Activated CD4-positive, CD25-positive, alpha-beta regulatory T cell treated with anti-CD3 and anti-CD28 coated beads, Interleukin-2, amount 50 U/mL, for 72 hours (primary cell): Measurements from ENCODE around the gene LMO2.

Experiments used
- DNase-seq: peaks from one replicate; pipeline ENCODE4 v3.0.0; 2021

LMO2 gene

DNA sequence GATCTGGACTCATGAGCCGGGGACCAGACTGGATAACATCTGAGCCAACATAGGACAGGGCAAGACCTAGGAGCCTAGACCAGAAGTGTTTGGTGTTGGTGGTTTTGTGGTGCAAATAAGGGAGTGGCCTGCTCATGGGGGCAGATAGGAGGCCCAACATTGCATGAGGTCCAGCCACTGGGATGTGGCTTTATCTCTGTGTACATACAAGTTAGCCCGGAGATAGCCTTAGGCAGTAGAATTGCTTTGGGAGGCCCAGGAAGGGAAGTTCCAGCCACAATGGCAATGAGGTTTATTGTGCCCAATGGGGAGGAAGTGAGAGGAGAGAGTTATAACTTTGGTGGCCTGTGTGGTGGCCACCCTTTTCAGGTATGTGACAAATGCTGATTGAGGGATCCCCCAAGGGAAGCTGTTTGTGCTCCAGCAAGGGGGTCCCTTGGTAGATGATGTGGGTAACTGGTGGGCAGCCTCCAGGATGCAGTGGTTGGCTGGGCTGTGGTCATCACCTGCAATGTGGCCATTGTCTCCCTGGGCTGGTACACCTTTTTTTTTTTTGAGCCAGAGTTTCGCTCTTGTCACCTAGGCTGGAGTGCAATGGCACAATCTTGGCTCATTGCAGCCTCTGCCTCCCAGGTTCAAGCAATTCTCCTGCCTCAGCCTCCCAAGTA is 6.4 kb downstream of the LMO2 start:
- DNase-seq = no peak

DNA sequence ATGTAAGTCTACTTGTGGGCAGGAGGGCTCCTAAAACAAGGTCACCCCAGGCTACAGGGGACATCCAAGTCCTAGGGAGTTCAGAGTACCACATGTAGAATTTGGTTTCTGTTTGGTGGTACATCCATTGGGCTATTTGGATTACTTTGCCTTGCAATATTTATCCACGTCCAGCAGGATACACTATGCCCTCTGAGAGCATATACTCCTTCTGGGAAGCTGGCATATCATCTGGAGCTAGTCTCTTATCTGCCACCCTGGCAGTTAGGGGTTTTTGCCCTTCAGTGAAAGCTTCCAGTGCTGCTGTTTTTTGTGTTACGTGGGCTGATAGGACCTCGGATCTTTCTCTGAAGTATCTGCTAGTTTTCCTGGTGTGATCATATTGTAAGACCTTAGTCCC is 7.3 kb downstream of the LMO2 start:
- DNase-seq = no peak

DNA sequence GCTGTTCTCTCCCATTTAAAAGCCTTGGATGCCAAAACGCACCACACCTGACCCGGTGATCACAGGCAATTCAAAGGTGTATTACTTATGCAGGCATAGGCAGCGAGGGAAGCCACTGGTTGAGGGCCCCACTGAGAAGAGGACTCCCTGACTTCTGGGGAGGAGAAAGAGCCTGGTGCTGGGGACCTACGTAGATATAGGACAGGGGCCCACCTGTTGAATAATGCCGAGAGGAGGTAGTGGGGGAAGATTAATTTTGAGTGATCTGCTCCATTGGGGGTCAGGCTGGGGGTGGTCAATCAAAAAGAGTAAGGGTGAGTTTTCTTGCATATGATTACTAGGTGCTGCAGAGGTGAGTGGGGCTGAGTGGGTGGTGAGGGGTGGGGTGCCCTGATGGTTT is 7.8 kb downstream of the LMO2 start:
- no peak for DNase-seq

DNA sequence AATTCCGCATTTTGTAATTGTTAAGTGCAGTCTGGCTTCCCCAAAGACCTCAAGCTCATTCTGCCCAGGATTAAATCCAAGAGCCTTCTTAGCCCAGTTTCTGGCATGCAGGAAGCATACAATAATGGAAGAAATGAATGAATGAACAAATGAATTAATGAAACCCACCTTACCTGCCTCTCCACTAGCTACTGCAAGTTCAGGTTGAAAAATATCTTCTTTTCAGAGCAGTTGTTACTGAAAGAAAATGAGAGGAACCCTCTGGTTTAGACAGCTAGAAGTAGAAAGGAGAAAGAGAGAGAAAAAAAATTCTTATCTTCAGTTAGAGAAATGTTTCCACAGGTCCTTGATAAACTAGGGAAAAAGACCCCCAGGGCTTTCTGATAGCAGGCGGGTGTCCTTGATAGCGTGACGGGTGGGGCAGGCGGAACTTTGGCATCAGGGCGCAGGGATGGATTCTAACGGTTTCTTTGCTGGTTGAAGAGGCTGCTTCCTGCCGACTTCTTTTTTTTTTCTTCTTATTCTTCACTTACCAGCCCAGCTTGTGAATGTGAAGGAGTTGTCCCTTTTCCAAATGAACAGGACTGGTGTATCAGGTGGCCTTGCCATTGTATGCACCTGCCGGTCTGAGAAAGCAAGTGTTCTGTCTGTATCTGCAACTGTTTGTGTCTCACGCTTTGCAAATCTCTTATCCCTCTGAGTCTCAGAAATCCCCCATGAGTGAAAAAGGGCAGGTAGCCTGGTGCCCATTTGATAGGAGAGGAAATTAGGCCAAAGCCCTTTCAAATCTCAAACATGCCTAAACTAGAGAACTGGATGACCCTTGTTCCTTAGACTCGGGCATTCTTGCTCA is 10.0 kb downstream of the LMO2 start:
- DNase-seq = no peak

DNA sequence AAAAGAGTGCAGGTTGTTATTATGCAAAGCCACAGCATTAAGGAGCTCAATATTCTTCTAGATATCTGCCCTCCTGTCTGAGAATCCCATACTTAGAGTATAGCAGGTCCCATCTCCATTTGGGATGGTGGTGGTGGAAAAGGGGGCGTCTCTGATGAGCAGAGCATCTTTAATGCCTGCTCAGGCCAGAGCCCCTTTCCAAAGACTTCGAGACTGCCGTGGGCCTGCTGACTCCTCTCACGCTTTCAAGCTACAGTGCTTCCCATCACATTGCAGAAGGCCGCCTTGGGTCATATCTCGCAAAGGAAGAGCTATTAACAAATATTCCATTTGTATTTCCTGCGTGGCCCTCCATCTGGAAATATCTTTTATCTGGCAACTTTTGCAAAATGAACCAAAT is 10.9 kb downstream of the LMO2 start:
- no peak for DNase-seq

DNA sequence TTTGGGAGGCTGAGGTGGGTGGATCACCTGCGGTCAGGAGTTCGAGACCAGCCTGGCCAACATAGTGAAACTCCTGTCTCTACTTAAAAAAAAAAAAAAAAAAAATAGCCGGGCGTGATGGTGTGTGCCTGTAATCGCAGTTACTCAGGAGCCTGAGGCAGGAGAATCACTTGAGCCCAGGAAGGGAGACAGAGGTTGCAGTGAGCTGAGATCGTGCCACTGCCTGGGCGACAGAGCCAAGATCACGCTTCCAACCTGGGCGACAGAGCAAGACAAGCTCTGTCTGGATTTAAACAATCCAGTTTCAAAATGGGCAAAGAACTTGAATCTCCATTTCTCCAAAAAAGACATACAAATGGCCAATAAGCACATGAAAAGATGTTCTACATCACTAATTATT is 12.5 kb downstream of the LMO2 start:
- no peak for DNase-seq

DNA sequence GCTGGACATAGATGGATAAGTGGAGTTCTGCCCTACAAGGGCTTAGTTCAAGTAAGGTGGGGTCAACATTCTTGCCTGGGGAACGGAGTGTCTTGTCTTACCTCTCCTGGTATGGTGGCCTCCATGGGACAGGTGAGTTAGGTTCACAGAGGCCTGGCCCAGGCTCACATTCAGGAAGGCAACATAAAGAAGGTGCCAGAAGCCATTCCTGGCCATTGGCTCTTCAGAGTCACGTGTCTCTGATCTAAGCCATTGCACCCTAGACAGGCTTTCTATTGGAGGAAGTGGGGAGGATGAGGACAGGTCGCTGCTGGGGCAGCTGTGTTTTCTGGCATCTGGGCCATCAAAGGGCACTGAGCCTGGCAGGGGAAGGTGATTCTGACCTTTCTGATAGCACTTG is 14.8 kb downstream of the LMO2 start:
- DNase-seq = no peak

DNA sequence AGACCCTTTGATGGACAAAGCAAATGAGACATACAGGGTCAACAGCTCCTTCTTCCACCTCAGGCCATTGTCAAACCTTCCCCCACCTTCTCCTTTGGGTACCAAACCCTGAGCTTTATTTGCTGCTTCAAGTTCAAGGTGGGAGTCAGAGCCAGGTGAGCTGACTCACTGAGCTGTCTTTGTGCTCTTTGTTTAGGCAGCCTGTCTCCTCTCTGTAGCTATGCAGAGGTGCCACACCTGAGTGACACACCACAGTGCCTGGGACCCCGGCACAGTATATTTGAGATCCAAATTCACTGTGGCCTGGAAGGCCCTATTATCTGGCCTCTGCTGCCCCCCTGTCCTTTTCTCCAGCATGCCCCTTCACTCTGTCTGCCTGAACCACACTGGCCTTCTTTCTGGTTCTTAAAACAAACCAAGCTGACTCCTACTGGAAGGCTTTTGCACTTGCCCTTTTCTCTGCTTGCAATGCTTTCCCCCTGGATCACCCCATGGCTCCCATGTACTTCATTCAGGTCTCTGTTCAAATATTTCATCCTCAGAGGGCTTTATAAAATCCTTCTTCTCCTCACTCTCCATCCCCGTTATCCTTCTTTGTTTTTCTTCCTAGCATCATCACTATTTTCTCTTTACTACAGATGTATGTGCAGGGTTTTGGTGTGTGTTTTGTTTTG is 16.1 kb downstream of the LMO2 start:
- no peak for DNase-seq

DNA sequence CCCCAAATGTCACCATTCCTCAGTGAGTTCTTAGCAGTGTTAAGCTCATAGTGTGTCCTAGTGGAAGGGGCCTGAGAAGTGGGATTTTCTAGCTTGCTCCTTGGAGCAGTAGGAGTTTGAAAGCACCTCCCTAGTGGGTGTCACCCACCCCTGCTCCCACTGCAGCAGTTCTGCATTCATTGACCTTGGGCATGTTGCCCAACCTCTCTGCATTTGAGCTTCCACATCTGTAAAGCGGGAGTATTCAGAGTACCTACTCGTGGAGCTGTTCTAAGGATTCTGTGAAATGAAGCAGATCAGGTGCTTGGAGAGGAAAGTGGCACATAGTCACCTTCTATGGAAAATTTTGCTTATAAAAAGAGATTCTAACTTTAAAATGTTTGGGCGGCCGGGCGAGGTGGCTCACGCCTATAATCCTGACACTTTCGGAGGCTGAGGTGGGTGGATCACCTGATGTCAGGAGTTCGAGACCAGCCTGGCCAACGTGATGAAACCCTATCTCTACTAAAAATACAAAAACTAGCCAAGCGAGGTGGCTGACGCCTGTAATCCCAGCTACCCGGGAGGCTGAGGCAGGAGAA is 16.9 kb downstream of the LMO2 start:
- no peak for DNase-seq

DNA sequence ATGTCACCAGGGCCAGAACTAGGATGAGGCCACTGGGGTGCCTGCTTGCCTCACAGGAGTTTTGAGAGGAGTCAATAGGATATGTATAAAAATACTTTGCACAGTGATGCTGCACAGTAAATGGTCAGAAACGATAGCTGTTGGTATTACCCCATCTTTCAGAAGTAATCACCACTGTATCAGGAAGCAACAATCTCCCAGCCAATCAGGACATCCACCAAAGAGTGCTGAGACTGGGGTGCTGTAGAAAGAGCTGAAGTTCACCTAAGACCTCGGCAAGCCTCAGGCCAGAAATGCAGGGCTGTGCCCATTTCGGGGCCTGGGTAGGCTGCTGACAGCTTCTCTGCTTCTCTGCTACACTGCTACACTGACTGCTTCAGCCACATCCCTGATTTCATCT is 17.4 kb downstream of the LMO2 start:
- DNase-seq = no peak

DNA sequence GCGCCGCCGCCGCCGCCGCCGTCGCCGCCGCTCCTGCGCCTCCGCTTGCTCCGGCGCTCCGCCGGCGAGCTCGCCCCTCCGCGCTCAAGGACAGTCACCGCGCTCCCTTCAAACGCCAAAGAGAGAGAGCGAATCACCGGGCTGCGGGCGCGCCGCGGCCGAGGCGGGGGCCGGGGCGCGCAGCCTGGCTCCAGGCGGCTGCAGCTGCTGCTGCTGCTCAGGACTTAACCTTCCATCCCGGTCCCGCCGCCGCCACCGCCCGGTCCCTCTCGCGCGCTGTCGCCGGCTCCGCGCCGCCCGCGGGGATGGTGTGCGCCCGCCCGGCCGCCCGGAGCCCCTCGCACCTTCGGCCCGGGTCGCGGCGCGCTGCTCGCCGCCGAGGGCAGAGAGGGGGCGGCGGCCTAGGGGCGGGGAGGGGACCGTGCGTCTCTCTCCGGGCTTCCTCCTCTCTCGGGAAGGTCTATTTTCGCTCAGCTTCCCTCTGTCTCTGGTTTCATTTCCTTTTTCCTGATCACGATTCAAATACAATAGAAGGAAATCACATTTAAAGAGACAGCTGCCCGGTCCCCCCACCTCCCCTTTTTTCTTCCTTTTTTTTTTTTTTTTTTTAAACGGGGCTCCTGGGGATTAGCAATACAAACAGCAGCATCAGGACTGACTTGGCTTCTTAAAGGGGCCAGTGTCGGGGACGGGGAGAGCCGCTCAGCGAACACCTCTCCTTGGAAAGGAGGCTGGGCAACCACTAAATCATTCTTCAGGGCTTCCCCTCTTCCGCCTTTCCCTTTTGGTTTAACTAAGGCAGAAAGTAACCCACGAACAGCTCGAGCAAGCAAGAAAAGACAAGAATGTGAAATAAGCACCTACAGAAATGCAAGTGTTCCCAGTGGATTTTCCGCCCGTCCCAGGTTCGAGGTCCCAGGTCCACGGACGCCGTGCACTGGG is 22.1 kb downstream of the LMO2 start:
- DNase-seq = no peak

DNA sequence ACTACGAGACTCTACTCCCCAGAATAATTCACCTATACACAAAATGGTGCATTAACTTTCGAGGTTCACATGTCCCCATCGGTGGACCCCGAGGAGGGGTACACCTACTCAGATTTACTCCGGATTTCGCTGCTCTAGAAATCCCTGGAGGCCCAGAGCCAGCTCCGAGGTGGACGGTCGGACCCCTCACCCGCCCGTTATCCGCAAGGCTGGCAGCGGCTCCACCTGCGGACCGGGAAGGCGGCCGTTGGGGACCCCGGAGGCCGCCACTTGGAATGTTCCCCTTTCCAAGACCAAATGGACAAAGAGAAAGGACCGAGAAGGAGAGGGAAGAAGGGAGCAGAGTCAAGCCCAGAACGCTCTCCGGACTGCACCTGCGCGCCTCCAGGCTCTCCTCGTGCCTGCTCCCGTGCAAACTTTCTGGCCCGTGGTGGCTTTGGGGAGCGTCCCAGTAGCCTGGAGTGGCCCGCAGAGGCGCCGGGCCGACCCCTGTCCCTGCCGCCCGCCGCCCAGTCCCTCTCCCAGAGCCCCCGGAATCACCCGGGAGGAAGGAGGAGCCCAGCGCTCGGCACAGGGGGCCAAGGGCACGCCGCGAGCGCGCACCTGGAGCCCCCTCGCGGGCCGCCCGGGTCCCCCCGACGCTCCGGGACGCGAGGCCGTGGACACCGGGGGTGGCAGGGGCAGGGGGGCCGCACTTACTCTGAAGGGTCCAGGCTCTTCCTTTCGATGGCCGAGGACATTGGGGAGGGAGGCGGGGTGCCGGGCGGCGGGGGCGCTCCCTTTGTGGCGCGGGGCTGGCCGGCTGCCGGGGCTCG is 23.0 kb downstream of the LMO2 start:
- no peak for DNase-seq

DNA sequence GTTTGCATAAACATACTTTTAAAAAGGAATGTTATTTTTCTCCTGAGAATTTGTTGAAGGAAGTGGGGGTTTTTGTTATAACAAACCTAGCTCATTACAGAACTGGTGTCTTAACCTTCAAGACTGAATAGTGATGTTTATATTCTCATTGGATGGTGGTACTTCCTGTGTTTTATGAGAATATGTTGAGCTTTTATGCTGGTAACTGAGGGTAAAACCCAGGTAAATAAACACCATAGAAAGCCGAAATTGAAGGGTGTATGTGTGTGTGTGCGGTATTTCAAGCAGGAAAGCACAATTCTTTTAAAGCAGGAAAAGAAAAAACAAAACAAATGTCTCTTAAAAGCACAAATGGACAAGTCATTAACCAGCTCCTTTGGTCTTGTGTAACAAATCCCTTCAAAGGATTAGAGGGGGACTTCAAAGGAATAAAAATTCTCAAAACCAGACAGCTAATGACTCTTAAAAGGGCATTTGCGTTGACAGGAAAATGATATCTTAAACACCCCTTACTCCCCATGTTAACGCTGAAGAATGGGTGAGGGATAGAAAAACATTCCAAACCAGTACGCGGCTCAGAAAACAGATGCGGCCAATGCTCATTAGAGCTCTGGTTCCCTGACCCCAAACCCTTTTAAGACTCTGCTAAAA is 23.8 kb downstream of the LMO2 start:
- no peak for DNase-seq

DNA sequence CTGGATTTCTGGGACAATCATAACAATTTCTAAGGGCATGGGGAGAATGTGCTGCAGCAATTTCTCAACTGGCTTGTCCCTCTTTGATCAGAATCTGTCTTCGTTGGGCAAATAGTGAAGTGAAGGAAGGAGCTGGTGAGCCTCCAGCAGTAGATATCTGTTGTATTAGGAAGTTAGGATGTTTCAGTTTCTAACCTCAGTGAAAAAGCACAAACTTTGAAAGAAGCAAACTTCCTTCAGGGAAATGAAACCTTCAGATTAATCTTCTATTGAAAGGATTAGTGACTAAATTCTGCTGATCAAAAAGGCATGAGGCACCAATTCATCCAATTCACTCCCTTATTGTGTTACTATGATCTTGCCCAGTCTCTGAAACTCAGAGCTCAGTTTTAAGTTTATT is 24.3 kb downstream of the LMO2 start:
- DNase-seq = no peak

DNA sequence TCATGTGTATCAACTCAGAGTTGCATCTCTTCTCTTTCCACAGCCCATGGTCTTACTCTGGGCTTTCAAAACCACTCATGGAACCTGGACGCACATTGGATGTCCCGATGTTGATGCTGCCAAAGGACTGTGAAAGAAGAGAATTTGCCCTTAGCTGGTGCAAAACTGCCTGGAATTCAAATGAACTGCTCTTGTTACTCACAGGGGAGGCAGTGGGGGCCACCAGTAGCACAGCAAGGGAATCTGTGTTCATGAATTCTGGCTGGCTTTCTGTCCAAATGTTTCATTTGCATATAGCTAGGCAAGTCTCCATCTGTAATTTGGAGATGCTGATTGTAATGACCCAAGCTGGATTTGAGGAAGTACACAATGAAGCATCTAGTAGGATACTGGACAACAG is 24.9 kb downstream of the LMO2 start:
- DNase-seq = no peak

DNA sequence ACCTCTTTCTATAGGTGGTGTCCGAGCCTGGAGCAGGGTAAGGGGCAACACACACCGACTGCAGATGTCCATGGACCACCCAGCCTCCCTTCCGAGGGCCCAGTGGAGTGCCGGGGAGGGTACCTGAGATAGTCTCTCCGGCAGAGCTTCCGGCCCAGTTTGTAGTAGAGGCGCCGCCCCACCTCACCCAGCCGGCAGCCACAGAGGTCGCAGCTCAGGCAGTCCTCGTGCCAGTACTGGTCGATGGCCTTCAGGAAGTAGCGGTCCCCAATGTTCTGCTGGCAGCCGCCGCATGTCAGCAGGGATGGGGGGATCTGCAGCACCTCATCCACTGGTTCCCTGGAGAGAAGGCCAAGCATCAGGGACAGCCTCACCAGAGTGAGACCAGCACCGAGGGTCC is 27.4 kb downstream of the LMO2 start:
- DNase-seq = no peak

DNA sequence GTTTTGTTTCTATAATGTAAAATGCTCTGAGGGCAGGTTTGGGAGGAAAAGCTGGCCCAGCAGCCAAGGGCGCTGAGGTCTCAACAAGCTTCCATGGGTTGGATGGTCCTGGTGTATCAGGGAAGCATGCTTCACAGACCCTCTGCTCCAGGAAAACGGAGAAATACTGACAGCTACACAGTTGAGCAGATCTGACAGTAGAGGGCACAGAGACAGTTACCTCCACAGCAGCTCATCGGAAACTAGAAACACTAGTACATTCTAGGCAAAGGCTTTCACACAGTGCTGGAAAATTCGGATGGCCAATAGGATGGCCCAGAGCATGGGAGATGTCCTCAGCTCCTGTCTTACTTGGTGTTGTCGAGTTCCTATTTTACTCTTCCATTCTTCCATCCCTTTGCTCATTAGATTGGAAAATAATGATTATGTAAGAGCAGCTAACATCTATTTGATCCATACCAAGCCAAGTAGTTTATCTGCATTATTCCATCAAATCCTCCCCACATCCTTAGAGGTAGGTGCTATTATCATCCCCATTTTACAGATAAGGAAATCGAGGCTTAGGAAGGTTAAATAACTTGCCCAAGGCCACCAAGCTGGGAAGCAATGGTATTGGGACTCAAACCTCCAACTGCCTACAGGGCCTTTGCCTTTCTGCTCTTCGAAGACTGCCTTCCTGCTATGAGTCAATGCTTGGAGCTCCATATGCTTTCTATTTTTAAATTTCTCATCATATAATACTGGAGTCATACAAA is 28.3 kb downstream of the LMO2 start:
- no peak for DNase-seq

DNA sequence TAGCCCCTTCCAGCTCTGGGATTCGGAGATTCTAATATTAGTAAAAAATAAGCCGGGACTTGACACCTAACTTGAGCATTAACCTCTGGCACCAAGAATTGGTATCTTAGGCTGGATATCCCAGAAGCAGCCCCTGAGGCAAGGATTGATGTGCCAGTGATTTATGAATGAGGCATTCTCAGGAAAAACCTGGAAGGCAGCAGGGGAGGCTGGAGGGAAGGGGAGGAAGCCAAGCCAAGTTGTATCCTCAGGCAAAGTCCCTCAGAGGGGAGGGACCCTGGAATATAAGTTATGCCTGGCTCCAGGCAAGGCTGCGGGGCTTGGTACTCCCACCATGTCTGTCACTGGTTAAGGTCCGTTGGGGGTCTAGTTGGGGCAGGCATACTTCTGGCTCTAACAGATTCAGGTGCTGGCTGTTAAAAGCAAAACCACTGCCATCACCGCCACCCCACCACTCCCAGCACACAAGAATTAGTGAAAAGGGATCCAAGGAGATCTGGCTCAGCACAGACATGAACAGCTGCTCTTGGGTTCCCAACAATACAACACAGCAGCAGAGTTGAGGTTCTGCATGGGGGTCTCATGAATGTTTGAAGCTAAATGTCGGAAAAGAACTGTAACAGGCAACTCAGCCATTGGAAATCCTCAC is 29.8 kb downstream of the LMO2 start:
- no peak for DNase-seq

DNA sequence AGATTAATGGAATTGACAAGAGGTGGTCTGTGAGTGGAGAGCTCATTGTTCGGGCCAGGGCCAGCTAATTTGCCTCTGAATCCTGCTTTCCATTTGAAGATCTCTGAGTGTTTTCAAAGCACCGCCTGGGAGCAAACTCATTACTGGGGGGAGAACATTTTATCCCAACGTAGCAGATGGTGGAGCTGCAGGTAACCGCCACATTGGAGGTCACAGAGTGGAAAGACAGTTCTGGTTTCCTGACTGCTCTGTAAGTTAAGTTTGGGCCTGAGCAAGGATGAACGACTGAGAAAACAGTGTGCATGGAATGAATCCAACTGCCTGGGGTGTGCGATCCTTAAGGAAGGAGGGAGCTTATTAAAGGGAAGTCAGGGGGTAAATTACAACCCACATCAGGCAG is 30.5 kb downstream of the LMO2 start:
- no peak for DNase-seq

DNA sequence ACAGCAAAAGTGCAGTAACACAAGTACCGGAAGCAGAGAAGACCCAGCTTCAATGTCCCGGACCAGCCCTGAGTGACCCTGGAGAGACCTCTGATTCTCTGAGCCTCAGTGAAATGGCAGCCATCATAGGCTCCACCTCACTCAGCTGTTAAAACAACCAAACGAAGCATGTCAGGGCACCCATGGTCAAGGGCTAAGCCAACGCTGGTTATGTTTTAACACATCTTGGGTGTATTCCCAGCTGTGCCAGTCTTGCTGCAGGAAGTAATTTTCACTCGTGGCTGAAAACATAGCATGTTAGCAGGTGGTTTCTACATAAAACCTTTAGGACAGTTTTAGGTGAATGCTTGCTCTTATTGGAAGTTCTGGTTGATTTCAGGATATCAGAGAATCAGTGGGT is 30.9 kb downstream of the LMO2 start:
- DNase-seq = no peak
